ENCODE data around the gene NEO1.

The NEO1 gene

DNA sequence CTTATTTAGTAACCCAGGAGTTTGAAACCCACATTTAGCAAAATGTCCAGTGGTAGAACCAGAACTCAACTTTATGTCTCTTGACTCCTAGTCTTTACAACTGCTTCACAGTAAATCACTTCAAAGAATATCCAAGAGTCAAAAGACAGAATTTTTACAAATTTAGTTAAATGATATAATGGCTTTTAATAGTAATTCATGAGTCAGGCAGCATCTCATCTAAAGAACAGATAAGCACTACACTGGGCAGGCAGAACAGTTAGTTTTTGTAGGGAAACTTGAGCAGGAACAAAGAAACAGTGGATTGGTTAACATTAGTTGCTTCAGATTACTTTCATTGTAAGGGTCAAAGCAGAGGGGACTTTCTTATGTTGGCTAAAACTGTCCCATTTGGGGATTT, 120.2 kb downstream of the NEO1 start:
- Histone ChIP-seq H3K79me2 (ENCODE audit: insufficient read depth, low read length) (no peaks in the 10 kb centered on the region), H2AFZ (ENCODE audit: low read depth, low read length) (no peak overlapping the region)
- TF ChIP-seq EZH2 (IDR thresholded peaks at IDR 0.05; ENCODE audit: borderline replicate concordance, low read depth, low read length, severe bottlenecking), result no peak
- TF ChIP-seq CTCF (IDR thresholded peaks at IDR 0.05; ENCODE audit: borderline replicate concordance, extremely low read depth, low read length, poor library complexity, severe bottlenecking), result no peak

DNA sequence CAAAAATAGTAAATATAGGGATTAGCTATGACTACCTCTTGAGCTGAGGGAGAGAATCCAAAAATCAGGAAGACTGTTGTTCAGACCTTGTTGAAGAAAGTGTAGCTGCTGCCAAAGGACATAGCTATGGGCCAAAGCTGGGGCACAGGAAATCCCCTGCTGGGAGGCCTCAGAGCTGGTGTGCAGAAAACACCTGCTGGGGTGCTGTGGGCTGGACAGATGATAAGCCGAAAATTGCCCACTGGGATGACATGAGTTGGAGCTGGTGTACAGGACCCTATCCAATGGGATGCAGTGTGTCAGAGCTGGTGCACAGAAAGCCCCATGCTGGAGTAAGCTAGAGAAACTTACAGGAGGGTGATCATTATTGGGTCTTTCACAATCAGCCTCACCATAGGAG, 121.9 kb downstream of the NEO1 start:
- no peaks in the 10 kb centered on the region for H3K79me2 ChIP-seq (ENCODE audit: insufficient read depth, low read length)
- no peaks in the 10 kb centered on the region for H3K9me3 ChIP-seq (ENCODE audit: insufficient read depth, low read length, severe bottlenecking)
- DNase-seq (no peak), ATAC-seq (ENCODE audit: insufficient read depth, low read depth) (no peak)
- H3K9ac ChIP-seq (ENCODE audit: low read depth, low read length), result no peak overlapping the region
- H2AFZ ChIP-seq (ENCODE audit: low read depth, low read length), result no peak overlapping the region
- no peaks in the 10 kb centered on the region for H3K4me1 ChIP-seq (ENCODE audit: insufficient read depth, low read length)
- no peaks in the 10 kb centered on the region for H4K20me1 ChIP-seq (ENCODE audit: insufficient read depth, low read length)
- H3K36me3 ChIP-seq (ENCODE audit: insufficient read depth, low read length), result no peaks in the 10 kb centered on the region
- H3K27ac ChIP-seq (ENCODE audit: low read length), result no peak overlapping the region
- no peak overlapping the region for H3K4me3 ChIP-seq (ENCODE audit: low read depth in 1 of 2, low read length in 2 of 2)
- TF ChIP-seq CTCF (IDR thresholded peaks at IDR 0.05; ENCODE audit: borderline replicate concordance, extremely low read depth, low read length, poor library complexity, severe bottlenecking), result no peak
- TF ChIP-seq EZH2 (IDR thresholded peaks at IDR 0.05; ENCODE audit: borderline replicate concordance, low read depth, low read length, severe bottlenecking), result no peak
- H3K27me3 ChIP-seq (ENCODE audit: insufficient read depth, low read length, poor library complexity), result no peaks in the 10 kb centered on the region
- no peak overlapping the region for H3K4me2 ChIP-seq (ENCODE audit: insufficient read depth, low read length)

More for the DNA sequence above, 120.2 kb downstream of the NEO1 start:
- no peak overlapping the region for H3K9ac ChIP-seq (ENCODE audit: low read depth, low read length)
- no peak overlapping the region for H3K27ac ChIP-seq (ENCODE audit: low read length)
- H3K36me3 ChIP-seq (ENCODE audit: insufficient read depth, low read length), result no peaks in the 10 kb centered on the region
- H3K4me2 ChIP-seq (ENCODE audit: insufficient read depth, low read length), result no peak overlapping the region
- H3K4me3 ChIP-seq (ENCODE audit: low read depth in 1 of 2, low read length in 2 of 2), result no peak overlapping the region
- no peaks in the 10 kb centered on the region for H3K9me3 ChIP-seq (ENCODE audit: insufficient read depth, low read length, severe bottlenecking)
- H4K20me1 ChIP-seq (ENCODE audit: insufficient read depth, low read length), result no peaks in the 10 kb centered on the region
- no peak for DNase-seq
- no peaks in the 10 kb centered on the region for H3K27me3 ChIP-seq (ENCODE audit: insufficient read depth, low read length, poor library complexity)
- no peaks in the 10 kb centered on the region for H3K4me1 ChIP-seq (ENCODE audit: insufficient read depth, low read length)
- ATAC-seq (ENCODE audit: insufficient read depth, low read depth), result no peak

DNA sequence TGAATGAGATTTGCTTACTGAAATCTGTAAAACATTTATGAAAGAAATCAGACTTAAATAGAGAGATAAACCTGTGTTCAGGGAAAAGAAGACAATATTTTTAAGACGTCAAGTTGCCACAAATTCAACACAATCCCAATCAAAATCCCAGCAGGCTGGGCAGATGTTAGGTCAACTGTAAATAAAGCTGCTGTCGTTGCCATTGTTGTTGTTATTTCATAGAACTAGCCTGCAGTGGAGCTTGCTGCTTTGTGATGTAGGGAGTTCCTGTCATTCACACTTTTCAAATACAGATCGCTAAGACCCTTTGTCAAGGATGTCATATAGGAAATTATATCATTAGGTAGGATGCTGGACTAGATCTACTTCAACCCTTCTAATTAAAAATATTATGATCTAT, 123.1 kb downstream of the NEO1 start:
- H3K4me3 ChIP-seq (ENCODE audit: low read depth in 1 of 2, low read length in 2 of 2), result no peak overlapping the region
- no peak overlapping the region for H3K27ac ChIP-seq (ENCODE audit: low read length)
- H3K79me2 ChIP-seq (ENCODE audit: insufficient read depth, low read length), result no peaks in the 10 kb centered on the region
- no peak for TF ChIP-seq CTCF (IDR thresholded peaks at IDR 0.05; ENCODE audit: borderline replicate concordance, extremely low read depth, low read length, poor library complexity, severe bottlenecking)
- no peak for TF ChIP-seq EZH2 (IDR thresholded peaks at IDR 0.05; ENCODE audit: borderline replicate concordance, low read depth, low read length, severe bottlenecking)
- ATAC-seq (ENCODE audit: insufficient read depth, low read depth), result no peak
- H3K9ac ChIP-seq (ENCODE audit: low read depth, low read length), result no peak overlapping the region
- no peaks in the 10 kb centered on the region for H3K9me3 ChIP-seq (ENCODE audit: insufficient read depth, low read length, severe bottlenecking)
- H4K20me1 ChIP-seq (ENCODE audit: insufficient read depth, low read length), result no peaks in the 10 kb centered on the region
- DNase-seq, result no peak
- H3K36me3 ChIP-seq (ENCODE audit: insufficient read depth, low read length), result no peaks in the 10 kb centered on the region
- H3K4me1 ChIP-seq (ENCODE audit: insufficient read depth, low read length), result no peaks in the 10 kb centered on the region
- no peaks in the 10 kb centered on the region for H3K27me3 ChIP-seq (ENCODE audit: insufficient read depth, low read length, poor library complexity)
- no peak overlapping the region for H3K4me2 ChIP-seq (ENCODE audit: insufficient read depth, low read length)
- H2AFZ ChIP-seq (ENCODE audit: low read depth, low read length), result no peak overlapping the region

DNA sequence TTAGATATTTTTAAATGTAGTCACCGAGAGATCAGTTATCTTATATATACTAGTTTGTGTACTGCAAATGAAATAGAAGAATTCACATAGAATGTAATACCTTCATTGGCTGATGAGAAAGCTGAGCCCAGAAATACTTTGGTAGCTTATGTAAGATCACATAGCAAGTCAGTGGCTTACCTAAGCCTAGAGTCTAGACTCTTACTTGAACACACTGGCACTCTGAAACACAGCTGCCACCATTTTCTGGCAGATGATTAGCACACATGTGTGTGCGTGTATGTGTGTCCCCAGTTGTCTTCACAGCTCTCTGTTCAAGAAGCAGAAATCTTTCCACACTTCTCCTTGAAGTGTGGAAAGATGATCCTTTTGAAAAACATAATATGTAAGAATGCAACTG, 124.3 kb downstream of the NEO1 start:
- no peak for ATAC-seq (ENCODE audit: insufficient read depth, low read depth)

More for the DNA sequence above, 124.3 kb downstream of the NEO1 start:
- no peak for DNase-seq
- no peak overlapping the region for H3K27ac ChIP-seq (ENCODE audit: low read length)
- H3K9ac ChIP-seq (ENCODE audit: low read depth, low read length), result no peak overlapping the region
- H3K36me3 ChIP-seq (ENCODE audit: insufficient read depth, low read length), result no peaks in the 10 kb centered on the region
- H3K4me1 ChIP-seq (ENCODE audit: insufficient read depth, low read length), result no peaks in the 10 kb centered on the region
- H3K4me3 ChIP-seq (ENCODE audit: low read depth in 1 of 2, low read length in 2 of 2), result no peak overlapping the region
- TF ChIP-seq EZH2 (IDR thresholded peaks at IDR 0.05; ENCODE audit: borderline replicate concordance, low read depth, low read length, severe bottlenecking) (no peak), CTCF (IDR thresholded peaks at IDR 0.05; ENCODE audit: borderline replicate concordance, extremely low read depth, low read length, poor library complexity, severe bottlenecking) (no peak)
- H3K4me2 ChIP-seq (ENCODE audit: insufficient read depth, low read length), result no peak overlapping the region
- H4K20me1 ChIP-seq (ENCODE audit: insufficient read depth, low read length), result no peaks in the 10 kb centered on the region
- H3K9me3 ChIP-seq (ENCODE audit: insufficient read depth, low read length, severe bottlenecking), result no peaks in the 10 kb centered on the region
- H2AFZ ChIP-seq (ENCODE audit: low read depth, low read length), result no peak overlapping the region
- H3K27me3 ChIP-seq (ENCODE audit: insufficient read depth, low read length, poor library complexity), result no peaks in the 10 kb centered on the region
- no peaks in the 10 kb centered on the region for H3K79me2 ChIP-seq (ENCODE audit: insufficient read depth, low read length)
